Measurements from ENCODE around the gene EID1.
"Not testable (repeated sequence)": the region's sequence is repeated elsewhere in the genome, so short reads cannot be mapped to it uniquely, and the experiment has no call there.

The EID1 gene

DNA sequence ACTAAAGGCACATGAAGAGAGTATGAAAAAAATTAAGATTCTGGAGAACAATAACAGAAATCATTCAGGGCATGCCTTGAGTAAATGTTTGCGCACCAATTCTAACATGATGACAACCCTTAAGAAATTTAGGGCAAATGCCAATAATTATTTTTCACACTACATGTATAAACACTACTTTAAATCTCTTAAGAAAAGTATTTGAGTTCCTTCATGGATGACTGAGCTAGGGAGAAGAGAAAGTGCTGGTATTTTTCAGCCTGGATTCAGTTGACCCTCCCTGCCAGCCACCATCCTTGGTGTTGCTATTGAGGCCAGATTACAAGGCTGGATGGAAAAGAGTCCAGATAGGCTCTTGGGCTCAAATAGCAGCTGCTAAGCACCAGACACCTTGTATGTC is 8.0 kb upstream of the EID1 start:
- no peak for DNase-seq (ENCODE audit: low read depth, low spot score)

DNA sequence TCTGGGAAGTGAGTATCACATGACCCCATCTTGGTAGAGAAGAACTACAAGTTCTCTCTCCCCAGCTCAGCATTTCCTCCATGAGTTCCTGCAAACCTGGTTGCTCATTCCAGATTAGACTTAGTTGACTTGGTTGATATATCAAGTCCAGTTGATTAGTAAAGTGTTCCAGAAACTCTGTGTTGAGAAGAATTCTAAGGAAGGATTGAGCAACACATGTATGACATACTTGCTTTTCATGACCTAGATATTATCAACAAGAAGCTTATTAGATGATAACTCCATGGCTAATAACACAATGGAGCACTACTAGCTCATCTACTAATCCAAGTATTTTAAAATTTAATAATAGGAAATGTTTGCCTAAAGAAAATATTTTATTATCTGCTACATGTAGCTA is 6.4 kb upstream of the EID1 start:
- DNase-seq (ENCODE audit: low read depth, low spot score), result no peak

DNA sequence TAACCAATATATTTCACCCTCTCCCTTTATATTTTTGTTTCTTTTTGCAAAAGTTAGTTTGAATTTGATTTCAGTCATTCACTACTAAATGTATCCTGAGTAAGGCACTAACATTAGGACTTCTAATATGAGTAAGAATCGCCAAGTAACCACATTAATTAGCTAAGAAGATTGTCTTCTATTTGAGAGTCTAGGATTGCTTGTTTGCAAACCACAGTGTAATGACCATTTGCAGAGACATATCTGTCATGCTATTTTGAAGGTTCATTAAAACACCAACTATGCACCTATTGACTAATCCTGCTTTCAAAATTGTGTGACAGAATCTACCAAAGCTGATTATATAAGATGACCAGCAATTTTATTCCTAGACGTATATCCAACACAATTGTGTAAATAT is 5.3 kb upstream of the EID1 start:
- no peak for DNase-seq (ENCODE audit: low read depth, low spot score)

DNA sequence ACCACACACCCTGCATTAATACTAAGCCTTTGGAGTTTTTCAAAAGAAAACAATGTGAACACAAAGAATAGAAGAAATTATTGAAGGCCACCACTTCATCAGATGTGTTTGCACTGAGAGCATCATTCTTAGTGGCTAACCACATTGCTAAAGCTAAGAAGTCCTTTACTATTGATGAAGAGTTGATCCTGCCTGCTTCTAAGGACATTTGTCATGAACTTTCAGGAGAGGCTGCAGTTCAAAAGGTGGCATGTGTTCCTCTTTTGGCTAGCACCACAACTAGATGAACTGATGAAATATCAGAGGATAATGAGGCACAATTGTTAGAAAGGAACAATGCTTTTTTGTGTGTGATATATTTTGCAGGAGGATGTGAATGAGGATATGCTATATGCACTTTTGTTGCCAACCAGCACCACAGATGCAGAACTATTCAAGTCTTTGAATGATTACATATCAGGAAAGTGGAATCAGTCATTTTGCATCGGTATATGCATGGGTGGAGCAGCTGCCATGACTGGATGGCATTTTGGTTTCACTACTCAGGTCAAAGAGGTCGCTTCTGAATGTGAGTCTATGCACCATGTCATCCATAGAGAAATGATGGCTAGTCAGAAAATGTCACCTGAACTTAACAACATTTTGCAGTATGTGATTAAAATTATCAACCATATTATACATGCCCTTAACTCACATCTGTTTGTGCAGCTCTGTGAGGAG is 2.5 kb upstream of the EID1 start:
- DNase-seq (ENCODE audit: low read depth, low spot score), result no peak

DNA sequence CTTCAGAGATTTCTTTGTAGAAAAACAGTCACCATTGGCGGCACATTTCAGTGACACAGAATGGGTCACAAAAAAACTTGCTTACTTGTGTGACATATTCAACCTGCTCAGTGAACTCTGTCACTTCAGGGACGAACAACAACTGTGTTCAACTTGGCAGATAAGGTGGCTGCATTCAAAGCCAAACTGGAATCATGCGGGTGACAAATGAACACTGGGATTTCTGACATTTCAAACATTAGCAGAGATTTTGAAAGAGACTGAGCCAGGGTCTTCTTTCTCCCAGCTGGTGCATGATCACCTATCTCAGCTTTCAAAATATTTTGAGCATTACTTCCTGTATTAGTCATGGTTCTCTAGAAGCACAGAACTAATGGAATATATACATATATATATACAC is 1.9 kb upstream of the EID1 start:
- no peak for DNase-seq (ENCODE audit: low read depth, low spot score)

DNA sequence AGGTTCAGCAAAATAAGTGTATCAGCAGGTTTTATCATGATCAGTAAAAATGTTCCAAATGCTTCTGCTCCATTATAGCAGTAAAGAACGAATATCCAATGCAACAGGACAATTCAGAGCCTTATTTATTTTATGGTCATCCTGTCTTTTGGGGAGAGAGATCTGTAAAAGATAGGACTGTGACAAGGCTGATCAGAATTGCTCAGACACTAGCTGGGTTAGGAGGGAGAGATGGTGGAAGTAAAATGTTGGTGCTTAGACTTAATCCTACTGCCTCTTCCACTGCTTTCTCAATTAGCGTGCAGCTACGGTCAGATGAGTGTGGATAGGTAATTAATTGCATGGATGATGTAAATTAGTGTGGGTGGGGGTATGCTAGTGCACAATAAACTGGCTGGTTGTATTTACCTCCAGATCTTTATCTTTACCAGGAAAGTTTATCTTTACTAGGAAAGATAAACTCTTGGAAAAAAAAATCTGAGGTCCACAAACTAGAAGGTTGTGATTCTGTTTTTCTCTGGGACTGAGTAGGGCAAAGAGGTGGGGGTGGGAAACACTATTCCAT is 2.2 kb downstream of the EID1 start:
- no peak for DNase-seq (ENCODE audit: low read depth, low spot score)

DNA sequence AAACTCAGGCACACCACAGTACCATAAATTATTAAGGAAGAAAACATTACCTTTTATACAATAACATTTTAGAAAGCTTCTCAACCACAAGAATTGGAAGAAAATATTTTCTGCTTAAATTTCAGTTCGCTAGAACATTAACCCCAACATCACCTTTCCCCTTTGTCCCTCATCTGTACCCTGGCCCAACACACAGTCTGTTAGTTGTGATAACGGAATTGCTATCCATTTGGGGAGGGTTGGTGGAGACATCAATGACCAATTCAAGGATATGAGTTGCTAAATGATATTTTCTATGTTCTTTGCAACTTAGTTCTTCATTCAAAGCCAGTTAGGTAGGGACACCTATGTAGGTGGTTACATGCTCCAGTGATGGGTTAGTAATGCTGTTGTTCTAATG is 5.8 kb downstream of the EID1 start:
- no peak for DNase-seq (ENCODE audit: low read depth, low spot score)

DNA sequence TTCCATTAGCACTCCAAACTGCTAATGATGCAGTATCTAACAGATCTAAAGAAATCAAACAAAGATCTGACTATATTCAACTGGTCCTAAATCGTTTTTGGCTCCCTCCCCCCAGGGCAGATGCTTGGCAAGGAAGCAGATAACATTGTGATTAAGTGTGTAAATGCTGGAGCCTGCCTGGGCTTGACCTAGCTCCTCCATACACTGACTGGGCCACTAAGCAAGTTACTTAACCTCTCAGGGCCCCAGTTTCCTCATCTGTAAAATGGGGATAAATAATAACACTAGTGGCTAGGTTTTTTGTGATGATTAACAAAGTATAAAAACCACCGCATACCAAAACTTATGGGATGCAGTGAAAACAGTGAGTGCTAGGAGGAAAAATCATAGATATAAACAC is 9.2 kb downstream of the EID1 start:
- DNase-seq (ENCODE audit: low read depth, low spot score), result no peak

DNA sequence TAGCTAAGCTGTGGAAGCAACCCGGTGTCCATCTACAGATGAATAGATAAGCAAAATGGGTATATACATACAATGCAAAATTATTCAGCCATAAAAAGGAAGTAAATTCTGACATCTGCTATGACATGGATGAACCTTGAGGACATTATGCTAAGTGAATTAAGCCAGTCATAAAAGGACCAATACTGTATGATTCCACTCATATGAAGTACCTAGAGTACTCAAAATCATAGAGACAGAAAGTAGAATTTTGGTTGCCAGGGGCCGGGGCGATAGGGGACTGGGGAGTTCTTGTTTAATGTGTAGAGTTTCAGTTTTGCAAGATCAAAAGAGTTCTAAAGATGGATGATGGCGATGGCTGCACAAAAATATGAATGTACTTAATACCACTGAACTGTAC is 10.3 kb downstream of the EID1 start:
- DNase-seq (ENCODE audit: low read depth, low spot score), result no peak

DNA sequence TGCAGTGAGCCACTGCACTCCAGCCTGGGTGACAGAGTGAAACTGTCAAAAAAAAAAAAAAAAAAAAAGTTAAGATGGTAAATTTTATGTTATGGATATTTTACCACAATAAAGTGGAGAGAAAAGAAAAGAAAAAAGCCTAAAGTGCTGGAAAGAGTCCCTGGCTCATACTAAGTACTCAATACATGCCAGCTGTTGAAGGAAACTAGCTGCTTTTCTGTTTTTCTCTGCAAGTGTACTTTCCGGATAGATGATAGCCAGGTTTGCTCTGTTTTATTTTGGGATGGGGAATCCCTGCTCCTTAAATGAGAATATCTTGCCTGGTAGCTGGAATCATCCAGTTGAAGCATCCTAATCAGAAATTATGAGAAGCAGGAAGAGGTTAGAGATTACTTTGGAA is 10.9 kb downstream of the EID1 start:
- DNase-seq (ENCODE audit: low read depth, low spot score), result no peak

DNA sequence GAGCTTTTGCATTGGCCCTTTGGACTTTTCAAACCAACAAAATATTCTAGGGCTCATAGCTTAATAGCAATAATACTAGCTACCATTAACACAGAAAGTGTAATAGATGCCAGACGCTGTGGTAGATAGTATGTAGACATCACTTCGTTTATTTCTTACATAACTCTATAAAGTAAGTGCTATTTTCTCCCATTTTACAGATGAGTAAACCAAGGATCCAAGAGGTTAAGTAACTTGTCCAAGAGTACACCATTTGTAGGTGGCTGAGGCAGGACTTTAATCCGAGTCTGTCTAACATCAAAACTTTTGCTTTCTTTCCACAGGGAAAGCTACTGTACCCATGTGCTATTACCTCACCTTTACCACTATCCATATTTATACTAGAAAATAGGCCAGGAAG is 12.0 kb downstream of the EID1 start:
- DNase-seq (ENCODE audit: low read depth, low spot score), result no peak

DNA sequence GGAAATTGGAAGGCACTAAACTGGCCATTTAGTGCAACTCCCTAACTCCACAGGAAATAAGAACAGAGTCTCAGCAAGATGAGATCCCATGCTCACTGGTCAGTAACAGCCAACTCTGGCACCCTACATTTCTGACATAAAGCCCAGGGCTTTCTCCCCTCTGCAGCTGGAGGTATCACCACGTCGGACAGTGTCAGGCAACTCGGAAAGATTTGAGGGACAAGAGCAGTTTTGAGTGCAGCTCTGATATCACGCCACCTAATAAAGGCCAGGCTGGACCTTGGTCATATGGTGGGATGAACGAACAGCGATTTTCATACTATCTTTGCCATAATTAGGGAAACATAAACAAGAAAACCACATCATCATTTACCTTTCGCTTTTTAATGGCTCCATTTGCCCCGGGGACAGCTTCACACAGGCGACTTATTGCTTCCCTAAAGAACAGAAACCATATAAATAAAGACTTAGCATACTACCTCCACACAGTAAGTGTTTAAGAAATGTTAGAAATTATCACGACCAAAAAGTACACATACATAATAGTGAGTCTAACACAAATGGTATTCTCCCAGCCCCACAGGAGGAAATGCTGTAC is 12.5 kb downstream of the EID1 start:
- no peak for DNase-seq (ENCODE audit: low read depth, low spot score)

DNA sequence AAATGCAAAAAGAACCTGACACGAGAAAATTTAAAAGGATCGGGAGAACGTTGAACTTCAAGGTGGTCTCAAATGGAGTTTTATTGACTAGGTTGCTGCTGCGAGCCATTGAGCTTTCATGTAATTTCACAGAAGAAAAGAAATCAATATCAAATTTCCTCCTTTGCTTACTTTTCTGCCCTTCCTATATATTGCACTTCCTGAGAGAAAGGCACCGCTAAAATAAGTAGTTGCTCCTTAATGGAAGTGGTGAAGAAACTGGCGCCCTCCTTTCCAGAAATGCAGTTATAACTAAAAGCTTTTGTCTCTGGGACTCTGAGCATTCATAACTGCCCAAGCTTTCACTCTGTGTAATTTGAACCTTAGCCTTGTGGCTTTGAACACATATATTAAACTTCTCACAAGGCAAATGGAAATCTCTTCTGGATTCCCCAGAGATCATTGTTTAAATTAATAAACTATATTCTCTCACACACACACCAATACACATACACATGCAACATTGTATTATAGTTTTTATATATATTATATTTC is 13.4 kb downstream of the EID1 start:
- DNase-seq (ENCODE audit: low read depth, low spot score), result no peak

DNA sequence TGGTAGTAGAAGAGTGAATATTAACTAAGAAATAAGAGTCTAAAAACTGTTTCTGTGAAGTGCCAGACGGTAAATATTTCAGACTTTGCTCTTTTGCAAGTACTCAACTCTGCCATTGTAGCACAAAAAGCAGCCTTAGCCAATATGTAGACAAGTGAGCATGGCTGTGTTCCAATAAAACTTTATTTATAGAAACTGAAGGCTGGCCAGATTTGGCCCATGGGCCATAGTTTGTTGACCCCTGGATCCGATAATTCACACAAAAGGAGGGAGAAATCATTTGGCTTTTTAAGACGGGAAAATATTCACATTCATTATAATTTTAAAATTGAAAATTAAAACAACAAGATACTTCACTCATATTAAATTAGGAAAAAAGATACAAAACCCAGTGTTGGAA is 15.4 kb downstream of the EID1 start:
- DNase-seq (ENCODE audit: low read depth, low spot score), result no peak

DNA sequence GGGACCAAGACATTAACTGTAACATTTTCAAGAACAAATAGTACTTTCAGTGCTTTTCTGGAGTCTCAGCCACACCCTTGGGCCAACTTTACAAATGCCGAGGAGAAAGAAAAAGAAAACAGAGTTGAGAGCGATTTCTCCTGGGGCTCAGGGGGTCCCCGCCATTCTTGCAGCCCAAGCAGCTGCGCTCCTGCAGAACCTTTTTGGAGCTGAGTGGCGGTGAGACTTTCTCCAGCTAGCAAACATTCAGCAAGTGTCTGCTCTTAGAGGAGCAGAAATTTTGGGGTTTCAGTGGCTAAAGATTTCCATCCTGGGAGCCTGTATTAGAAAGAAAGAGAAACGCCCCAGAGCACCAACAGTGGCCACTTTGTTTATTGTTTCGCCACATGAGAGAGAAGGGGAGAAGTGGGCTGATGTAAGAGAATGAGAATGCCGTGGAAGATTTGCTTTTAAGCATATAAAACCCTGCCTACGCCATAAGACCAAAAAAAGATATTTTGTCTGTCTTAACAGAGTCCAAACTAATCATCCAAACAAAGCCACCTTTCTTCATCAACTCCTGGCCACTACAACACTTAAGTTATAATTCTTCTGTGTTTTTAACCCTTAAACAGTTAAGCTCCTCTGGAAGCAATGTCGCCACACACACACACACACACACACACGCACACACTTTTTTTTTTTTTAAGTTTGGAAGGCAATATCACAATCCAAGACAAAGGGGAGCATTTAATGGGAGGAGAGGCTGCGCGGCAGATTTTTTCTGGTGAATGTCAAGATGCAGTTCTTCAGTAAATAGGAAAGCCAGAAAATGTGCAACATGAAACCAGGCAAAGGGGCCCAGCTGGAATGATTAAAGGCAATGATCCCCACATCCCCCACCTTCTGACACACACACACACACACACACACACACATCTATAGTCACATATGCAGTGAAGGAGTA is 19.2 kb downstream of the EID1 start:
- no peak for DNase-seq (ENCODE audit: low read depth, low spot score)

DNA sequence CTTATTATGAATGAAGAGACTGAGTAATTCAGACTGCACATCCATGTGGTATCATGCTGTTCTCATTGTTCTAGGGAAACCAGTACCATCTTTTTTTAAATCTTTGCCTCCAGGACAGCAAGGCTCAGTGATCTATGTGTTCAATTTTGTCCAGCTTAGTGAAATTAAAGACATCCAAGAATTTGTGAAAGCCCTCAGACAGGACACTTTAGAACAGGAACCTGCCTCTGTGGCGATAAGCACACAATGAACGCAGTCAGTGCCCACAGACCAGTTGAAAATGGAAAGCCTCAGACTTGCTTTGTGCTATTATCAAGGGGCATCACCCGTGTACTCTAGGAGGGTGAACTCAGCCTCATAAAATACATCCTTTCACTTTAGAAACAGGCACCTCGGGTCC is 20.1 kb downstream of the EID1 start:
- no peak for DNase-seq (ENCODE audit: low read depth, low spot score)

DNA sequence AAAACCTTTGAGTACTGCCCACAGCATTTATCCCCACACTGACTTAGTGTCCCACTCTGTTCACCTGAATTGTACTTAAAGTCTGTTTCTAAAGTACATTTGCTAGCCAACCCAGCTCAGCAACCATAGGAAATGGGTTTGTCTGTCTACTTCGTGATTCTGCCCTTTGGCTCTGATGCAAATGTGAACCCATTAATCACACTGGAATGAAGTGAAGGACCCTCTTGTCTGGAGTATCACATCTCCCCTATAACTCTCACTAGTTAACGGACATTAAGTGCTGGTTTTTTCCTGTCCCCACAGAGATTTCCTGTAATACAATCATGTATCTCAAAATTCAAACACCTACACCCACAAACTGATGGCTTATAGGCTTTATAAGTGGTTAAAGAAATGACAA is 20.5 kb downstream of the EID1 start:
- no peak for DNase-seq (ENCODE audit: low read depth, low spot score)

DNA sequence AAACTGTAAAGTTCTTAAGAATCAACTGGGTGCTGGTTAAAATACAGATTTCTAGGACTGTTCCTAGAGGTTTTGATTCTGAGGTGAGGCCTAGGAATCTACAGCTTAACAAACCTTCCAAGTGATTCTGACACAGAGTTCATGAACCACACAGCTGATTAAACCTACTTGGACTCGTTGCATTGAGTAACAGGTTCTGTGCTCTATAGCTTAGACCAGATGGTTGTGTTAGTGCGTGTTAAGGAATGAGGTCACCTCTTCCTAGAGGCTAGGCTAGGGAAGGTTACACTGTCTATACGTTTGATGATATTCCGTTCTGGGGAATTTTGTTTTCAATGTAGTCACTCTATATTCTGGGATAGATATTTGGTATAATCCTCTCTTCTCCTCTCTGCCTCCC is 21.9 kb downstream of the EID1 start:
- DNase-seq (ENCODE audit: low read depth, low spot score), result no peak

DNA sequence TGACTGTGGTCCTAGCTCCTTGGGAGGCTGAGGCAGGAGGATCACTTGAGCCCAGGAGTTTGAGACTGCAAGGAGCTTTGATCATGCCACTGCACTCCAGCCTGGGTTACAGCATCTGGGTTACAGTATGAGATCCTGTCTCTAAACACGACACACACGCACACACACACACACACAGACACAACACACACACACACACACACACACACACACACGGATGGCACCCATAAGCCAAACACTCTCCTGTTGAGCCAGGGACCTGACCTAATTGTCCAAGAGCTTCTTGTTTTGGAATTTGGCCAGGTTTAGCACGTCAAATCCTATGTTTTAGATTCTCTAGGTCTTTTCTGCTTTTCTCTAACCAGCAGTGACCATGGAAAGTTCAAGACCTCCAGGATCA is 26.8 kb downstream of the EID1 start:
- no peak for DNase-seq (ENCODE audit: low read depth, low spot score)

DNA sequence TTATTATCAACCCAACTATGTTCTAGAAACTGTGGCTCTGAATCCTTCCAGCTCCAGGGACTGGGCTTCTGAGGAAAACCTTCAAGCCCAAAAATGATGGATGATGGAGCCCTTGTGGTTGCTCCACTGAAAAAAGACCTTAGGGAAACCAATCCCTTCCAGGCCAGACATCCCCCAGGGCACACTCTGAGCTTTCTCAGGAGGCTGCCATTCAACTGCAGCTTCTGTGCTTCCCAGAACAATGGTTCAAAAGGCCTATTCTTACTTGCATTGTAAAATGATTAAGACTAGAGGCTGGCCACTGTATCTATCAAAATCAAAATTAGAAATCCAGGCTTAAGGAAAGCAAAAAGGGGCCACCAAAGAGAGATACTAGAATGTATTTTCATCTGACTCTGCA is 27.3 kb downstream of the EID1 start:
- no peak for DNase-seq (ENCODE audit: low read depth, low spot score)

DNA sequence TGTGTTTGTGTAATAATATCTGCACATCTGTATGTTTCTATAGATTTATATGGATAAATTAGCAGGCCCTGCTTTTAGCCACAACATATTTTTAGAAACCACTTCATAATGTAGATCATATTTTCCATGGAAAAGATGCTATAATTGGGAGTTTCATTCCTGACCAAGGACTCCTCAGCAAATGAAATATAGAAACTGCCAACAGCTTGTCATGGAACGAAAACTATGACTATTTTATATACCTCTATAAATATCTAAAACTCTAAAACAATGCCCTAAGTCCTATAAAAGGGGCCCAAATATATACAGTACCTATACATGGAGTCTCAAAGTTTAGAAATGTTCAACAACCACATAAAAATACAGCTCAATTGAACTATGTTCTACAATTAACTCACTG is 27.9 kb downstream of the EID1 start:
- DNase-seq (ENCODE audit: low read depth, low spot score), result no peak

DNA sequence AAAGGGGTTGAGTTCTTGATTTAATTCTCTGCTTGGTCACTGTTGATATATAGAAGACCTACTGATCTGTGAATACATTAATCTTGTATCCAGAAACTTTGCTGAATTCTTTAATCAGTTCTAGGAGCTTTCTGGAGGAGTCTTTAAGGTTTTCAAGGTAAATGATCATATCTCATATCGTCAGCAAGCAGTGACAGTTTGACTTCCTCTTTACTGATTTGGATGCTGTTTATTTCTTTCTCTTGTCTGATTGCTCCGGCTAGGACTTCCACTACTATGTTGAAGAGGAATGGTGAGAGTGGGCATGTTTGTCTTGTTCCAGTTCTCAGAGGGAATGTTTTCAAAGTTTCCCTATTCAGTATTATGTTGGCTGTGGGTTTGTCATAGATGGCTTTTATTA is 31.4 kb downstream of the EID1 start:
- DNase-seq (ENCODE audit: low read depth, low spot score), result not testable (repeated sequence)

Measured in activated CD4-positive, CD25-positive, alpha-beta regulatory T cell treated with anti-CD3 and anti-CD28 coated beads, Interleukin-2, amount 50 U/mL, for 16 hours (primary cell).